GM12864 (cell line): ENCODE measurements around the gene DRD4.

Experiments
- DNase-seq: peaks from one replicate; pipeline ENCODE4 v3.0.0-alpha.2; 2011; ENCODE audit warnings: low read depth
- H3K4me3 ChIP-seq: 2 replicates; pipeline ENCODE4 v1.5.1; 2011; ENCODE audit warnings: mild to moderate bottlenecking, low read depth, low read length, control low read depth
- CTCF ChIP-seq: IDR thresholded peaks from 2 replicates; pipeline ENCODE4 v1.5.1; 2011; ENCODE audit warnings: low read depth, mild to moderate bottlenecking, moderate library complexity, low read length, control low read depth, inconsistent platforms; ENCODE audit errors: missing control alignments

The DRD4 gene

GRCh38 chr11:665062-665703 is 28.1 kb downstream of the DRD4 start:
- DNase-seq, result no peak
- TF ChIP-seq CTCF, result no peak
- no peak overlapping the region for H3K4me3 ChIP-seq

GRCh38 chr11:665704-666281 is 28.7 kb downstream of the DRD4 start:
- no peak for DNase-seq
- no peak for TF ChIP-seq CTCF
- no peak overlapping the region for H3K4me3 ChIP-seq

GRCh38 chr11:673866-674265 is 36.8 kb downstream of the DRD4 start:
- TF ChIP-seq CTCF, result no peak
- DNase-seq, result no peak
- no peak overlapping the region for H3K4me3 ChIP-seq

GRCh38 chr11:674406-674805 is 37.3 kb downstream of the DRD4 start:
- no peak for TF ChIP-seq CTCF
- DNase-seq, result no peak
- H3K4me3 ChIP-seq, result no peak overlapping the region

- DNase-seq, result no peak
Observed at GRCh38 chr11:678297-678696, 41.2 kb downstream of the DRD4 start.

GRCh38 chr11:679271-680207 is 42.5 kb downstream of the DRD4 start:
- H3K4me3 ChIP-seq, result no peak overlapping the region
- no peak for DNase-seq
- TF ChIP-seq CTCF, result no peak

More at GRCh38 chr11:678297-678696, 41.2 kb downstream of the DRD4 start:
- no peak overlapping the region for H3K4me3 ChIP-seq
- no peak for TF ChIP-seq CTCF
